C4-2B (cell line): ENCODE data around the gene LUC7L3.

Experiments used
- ZFX ChIP-seq: fragments of 450-650 bp; IDR thresholded peaks from 2 replicates; pipeline ENCODE4 v1.6.1; 2017
- TF ChIP-seq, protein P1 (sequence below): fragments of 450-650 bp; conservative IDR thresholded peaks from 2 replicates; pipeline ENCODE4 v1.5.1; 2017; ENCODE audit warnings: mild to moderate bottlenecking

DNA sequence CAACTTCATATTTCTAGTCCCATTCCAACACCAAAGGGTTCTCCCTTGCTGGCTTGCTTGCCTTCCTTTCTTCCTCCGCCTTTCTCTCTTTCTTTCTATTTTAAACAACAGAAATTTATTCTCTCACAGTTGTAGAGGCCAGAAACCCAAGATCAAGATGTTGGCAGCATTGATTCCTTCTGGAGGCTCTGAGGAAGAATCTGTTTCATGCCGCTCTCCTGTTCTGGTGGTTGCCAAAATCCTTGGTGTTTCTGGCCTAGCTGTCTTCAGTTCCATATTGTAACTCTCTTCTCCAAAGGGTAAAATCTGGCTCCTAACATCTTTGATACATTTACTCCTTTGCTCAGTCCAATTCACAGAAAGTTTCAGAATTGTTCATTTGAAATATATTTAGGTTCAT, 50.9 kb downstream of the LUC7L3 start:
- TF ChIP-seq, protein P1, sequence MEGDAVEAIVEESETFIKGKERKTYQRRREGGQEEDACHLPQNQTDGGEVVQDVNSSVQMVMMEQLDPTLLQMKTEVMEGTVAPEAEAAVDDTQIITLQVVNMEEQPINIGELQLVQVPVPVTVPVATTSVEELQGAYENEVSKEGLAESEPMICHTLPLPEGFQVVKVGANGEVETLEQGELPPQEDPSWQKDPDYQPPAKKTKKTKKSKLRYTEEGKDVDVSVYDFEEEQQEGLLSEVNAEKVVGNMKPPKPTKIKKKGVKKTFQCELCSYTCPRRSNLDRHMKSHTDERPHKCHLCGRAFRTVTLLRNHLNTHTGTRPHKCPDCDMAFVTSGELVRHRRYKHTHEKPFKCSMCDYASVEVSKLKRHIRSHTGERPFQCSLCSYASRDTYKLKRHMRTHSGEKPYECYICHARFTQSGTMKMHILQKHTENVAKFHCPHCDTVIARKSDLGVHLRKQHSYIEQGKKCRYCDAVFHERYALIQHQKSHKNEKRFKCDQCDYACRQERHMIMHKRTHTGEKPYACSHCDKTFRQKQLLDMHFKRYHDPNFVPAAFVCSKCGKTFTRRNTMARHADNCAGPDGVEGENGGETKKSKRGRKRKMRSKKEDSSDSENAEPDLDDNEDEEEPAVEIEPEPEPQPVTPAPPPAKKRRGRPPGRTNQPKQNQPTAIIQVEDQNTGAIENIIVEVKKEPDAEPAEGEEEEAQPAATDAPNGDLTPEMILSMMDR: no peak
- TF ChIP-seq ZFX: no peak
